Measurements from ENCODE around the gene PPFIA1. TPM values are rescaled to one million over a fixed set of nuclear protein-coding genes. Genes with fewer than 3 reads are reported as not detected.

Gene PPFIA1
- total and polyA plus RNA-seq, 3 donors from 2014 or later = 110 to 144 (median 125) TPM

DNA sequence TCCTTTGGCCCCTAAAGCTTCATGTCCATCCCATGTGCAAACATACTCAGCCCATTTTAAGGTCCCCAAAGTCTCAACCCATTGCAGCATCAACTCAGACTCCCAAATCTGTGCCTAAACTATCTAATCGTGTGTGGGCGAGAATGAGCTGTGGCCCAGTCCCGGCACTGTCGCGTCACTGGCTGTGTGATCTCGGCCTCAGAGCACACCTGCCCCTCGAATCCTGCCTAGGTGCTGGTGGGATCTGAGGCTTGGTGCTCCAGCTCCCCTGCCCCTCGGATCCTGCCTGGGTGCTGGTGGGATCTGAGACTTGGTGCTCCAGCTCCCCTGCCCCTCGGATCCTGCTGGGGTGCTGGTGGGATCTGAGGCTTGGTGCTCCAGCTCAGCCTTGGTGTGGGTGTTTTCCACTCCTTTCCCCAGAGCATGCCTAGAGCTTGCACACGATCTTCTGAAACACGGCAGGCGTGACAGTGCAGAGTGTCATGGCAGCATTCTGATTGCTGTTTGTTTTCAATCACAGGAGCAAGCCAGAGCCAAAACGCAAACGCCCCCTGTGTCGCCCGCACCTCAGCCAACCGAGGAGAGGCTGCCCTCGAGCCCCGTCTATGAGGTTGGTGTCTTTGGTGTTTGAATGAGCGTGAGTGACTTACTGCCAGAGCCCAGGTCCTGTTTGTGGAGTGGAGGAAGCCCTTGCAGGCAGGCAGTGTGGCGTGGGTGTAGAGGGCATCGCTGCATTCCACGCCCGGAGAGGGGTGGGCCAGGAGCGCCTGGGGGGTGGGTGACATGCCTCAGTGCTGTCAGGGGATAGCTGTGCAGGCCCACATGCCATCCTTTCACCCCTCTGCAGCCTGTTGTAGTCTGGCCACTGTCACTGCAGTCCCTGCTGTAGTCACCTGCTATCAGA lies 160.4 kb downstream of the PPFIA1 start:
- H3K27ac ChIP-seq = no peak overlapping the region
- DNase-seq = no peak
- H3K27me3 ChIP-seq = no peaks in the 10 kb centered on the region
- TF ChIP-seq POLR2A (IDR thresholded peaks at IDR 0.05) = no peak
- TF ChIP-seq, protein P1, sequence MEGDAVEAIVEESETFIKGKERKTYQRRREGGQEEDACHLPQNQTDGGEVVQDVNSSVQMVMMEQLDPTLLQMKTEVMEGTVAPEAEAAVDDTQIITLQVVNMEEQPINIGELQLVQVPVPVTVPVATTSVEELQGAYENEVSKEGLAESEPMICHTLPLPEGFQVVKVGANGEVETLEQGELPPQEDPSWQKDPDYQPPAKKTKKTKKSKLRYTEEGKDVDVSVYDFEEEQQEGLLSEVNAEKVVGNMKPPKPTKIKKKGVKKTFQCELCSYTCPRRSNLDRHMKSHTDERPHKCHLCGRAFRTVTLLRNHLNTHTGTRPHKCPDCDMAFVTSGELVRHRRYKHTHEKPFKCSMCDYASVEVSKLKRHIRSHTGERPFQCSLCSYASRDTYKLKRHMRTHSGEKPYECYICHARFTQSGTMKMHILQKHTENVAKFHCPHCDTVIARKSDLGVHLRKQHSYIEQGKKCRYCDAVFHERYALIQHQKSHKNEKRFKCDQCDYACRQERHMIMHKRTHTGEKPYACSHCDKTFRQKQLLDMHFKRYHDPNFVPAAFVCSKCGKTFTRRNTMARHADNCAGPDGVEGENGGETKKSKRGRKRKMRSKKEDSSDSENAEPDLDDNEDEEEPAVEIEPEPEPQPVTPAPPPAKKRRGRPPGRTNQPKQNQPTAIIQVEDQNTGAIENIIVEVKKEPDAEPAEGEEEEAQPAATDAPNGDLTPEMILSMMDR (IDR thresholded peaks at IDR 0.05) = no peak
- H3K4me1 ChIP-seq = no peaks in the 10 kb centered on the region
- intact Hi-C loops (cut with DNase I; ENCODE audit: low total_unique reads) = no loop called here
- H3K9me3 ChIP-seq = no peaks in the 10 kb centered on the region
- 95 to 100% methylated on average over 11 to 24 of the region's 25 CpGs for WGBS, 2 donors
- H3K36me3 ChIP-seq (ENCODE audit: low read depth, missing control alignments) = no peaks in the 10 kb centered on the region
- H3K4me3 ChIP-seq = no peak overlapping the region

DNA sequence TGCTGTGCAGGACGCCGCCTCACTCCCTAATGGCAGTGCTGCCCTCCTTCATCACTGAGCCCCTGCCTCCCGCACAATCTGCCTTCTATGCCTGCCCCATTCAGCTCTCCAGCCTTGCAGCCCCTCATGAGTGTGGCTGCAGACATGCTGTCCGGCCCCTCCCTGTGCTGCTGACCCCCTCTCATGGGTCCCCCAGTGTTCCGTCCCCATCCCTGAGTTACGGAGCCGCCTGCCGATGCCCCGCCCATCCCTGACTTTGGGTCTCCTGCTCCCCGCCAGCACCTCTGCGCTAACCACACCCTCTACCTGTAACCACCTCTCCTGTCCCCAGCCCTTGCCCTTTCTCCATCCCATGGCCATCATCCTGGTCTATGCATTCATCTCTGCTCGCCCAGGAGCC lies 161.1 kb downstream of the PPFIA1 start:
- Histone ChIP-seq H3K27me3 (no peaks in the 10 kb centered on the region), H3K4me1 (no peaks in the 10 kb centered on the region), H3K27ac (no peak overlapping the region), H3K4me3 (no peak overlapping the region), H3K36me3 (ENCODE audit: low read depth, missing control alignments) (no peaks in the 10 kb centered on the region), H3K9me3 (no peaks in the 10 kb centered on the region)
- 96 to 97% methylated on average over 10 to 12 of the region's 12 CpGs for WGBS, 2 donors
- TF ChIP-seq, protein P1 (IDR thresholded peaks at IDR 0.05) = no peak
- no peak for TF ChIP-seq POLR2A (IDR thresholded peaks at IDR 0.05)
- no peak for DNase-seq
- intact Hi-C loops (cut with DNase I; ENCODE audit: low total_unique reads) = no loop called here

DNA sequence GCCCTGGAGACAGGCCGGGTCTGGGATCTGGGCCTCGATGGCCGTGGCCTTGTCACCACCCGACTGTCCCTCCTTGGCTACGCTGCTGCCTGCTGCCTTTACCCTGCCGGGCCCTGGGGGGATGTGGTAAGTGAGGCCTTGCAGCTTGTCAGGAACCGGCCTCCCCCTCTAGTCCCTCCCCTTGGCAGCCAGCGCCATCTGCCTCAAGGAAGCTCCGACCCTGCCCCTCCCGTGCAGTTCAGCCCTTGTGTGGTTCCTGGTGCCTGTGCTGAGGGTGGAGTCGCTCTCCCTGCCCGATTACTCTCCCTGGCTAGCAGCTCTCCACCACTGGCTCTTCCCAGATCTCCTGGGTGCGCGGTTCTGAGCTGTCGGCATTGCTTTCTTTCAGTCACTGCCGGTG lies 161.6 kb downstream of the PPFIA1 start:
- Histone ChIP-seq H3K27ac (no peak overlapping the region), H3K27me3 (no peaks in the 10 kb centered on the region), H3K4me1 (no peaks in the 10 kb centered on the region), H3K9me3 (no peaks in the 10 kb centered on the region), H3K36me3 (ENCODE audit: low read depth, missing control alignments) (no peaks in the 10 kb centered on the region), H3K4me3 (no peak overlapping the region)
- no peak for DNase-seq
- WGBS, 2 donors = 72 to 82% methylated on average over 8 to 15 of the region's 16 CpGs
- TF ChIP-seq, protein P1 (IDR thresholded peaks at IDR 0.05) = no peak
- TF ChIP-seq POLR2A (IDR thresholded peaks at IDR 0.05) = no peak
- intact Hi-C loops (cut with DNase I; ENCODE audit: low total_unique reads) = no loop called here

DNA sequence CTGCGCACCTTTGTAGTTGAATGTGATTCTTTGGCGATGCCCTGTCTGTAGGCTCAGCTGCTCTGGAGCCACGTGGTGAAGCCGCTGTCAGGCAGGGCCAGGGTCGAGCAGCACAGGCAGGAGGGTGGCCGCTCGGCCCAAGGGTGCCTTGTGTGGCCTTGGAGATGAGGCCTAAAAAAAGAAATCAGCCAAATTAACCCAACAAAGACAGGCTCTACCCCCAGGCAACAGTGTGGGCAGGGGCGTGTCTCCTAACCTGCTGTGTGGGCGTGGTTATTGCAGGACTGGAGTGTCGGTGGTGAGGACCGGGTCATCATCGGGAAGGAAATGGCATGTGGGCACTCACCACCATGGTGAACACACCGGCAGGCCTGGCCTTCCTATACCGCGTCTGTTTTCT lies 162.1 kb downstream of the PPFIA1 start:
- WGBS, 2 donors = 87 to 91% methylated on average over 8 to 15 of the region's 15 CpGs
- intact Hi-C loops (cut with DNase I; ENCODE audit: low total_unique reads) = no loop called here
- Histone ChIP-seq H3K4me1 (no peaks in the 10 kb centered on the region), H3K36me3 (ENCODE audit: low read depth, missing control alignments) (no peaks in the 10 kb centered on the region), H3K4me3 (no peak overlapping the region), H3K27ac (no peak overlapping the region), H3K27me3 (no peaks in the 10 kb centered on the region), H3K9me3 (no peaks in the 10 kb centered on the region)
- no peak for TF ChIP-seq POLR2A (IDR thresholded peaks at IDR 0.05)
- TF ChIP-seq, protein P1 (IDR thresholded peaks at IDR 0.05) = no peak
- DNase-seq = no peak

Data from testis (tissue), 3 donors.